Endodermal cell (in vitro differentiated cells): ENCODE data around the gene RIT2. TPM values are rescaled to one million over a fixed set of nuclear protein-coding genes. Genes with fewer than 3 reads are reported as not detected.

ENCODE experiments used
- DNase-seq: peaks from one replicate; pipeline ENCODE4 v3.0.0-alpha.2; 2017
- H3K27ac ChIP-seq: 2 replicates; pipeline ENCODE4 v1.5.1; 2013; ENCODE audit warnings: mild to moderate bottlenecking, low read depth, low read length, moderate library complexity
- H3K27me3 ChIP-seq: 2 replicates; pipeline ENCODE4 v1.6.1; 2013; ENCODE audit warnings: mild to moderate bottlenecking, low read length, moderate library complexity; ENCODE audit not compliant: insufficient read depth, control insufficient read depth, poor library complexity, severe bottlenecking
- H3K36me3 ChIP-seq: 2 replicates; pipeline ENCODE4 v1.7.0; 2013; ENCODE audit warnings: mild to moderate bottlenecking, low read length, moderate library complexity; ENCODE audit not compliant: control insufficient read depth, insufficient read depth
- H3K4me1 ChIP-seq: one replicate; pipeline ENCODE4 v1.7.0; 2013; ENCODE audit warnings: low read length; ENCODE audit not compliant: control insufficient read depth, insufficient read depth
- H3K4me3 ChIP-seq: 2 replicates; pipeline ENCODE4 v1.5.1; 2013; ENCODE audit warnings: mild to moderate bottlenecking, low read length, moderate library complexity
- H3K9ac ChIP-seq: 2 replicates; pipeline ENCODE4 v1.6.1; 2013; ENCODE audit warnings: mild to moderate bottlenecking, low read length, moderate library complexity; ENCODE audit not compliant: poor library complexity, severe bottlenecking; ENCODE audit errors: extremely low read depth
- H3K9me3 ChIP-seq: 2 replicates; pipeline ENCODE4 v1.6.1; 2013; ENCODE audit warnings: mild to moderate bottlenecking, low read length, moderate library complexity; ENCODE audit not compliant: control insufficient read depth
- H3K27ac Mint-ChIP-seq: 2 replicates; pipeline ENCODE4 v1.8.0; 2020; ENCODE audit warnings: mixed read lengths
- H3K27me3 Mint-ChIP-seq: 2 replicates; pipeline ENCODE4 v1.8.0; 2021; ENCODE audit warnings: mild to moderate bottlenecking, mixed read lengths; ENCODE audit not compliant: insufficient read depth
- H3K36me3 Mint-ChIP-seq: 2 replicates; pipeline ENCODE4 v1.8.0; 2020; ENCODE audit warnings: low read depth, mixed read lengths
- H3K4me1 Mint-ChIP-seq: 2 replicates; pipeline ENCODE4 v1.8.0; 2020; ENCODE audit warnings: mixed read lengths
- H3K4me3 Mint-ChIP-seq: 2 replicates; pipeline ENCODE4 v1.8.0; 2020; ENCODE audit warnings: mild to moderate bottlenecking, moderate library complexity, mixed read lengths
- H3K9me3 Mint-ChIP-seq: 2 replicates; pipeline ENCODE4 v1.8.0; 2020; ENCODE audit warnings: mild to moderate bottlenecking, mixed read lengths
- WGBS, 2 experiments: methylation state at CpG; one replicate each; pipeline versions ENCODE4 v1.1.5 to v1.1.7; 2013; ENCODE audit warnings: missing lambda C conversion rate in 2 of 2, mixed read lengths in 1 of 2; ENCODE audit not compliant: insufficient coverage in 1 of 2, insufficient read length in 1 of 2; 5-methylcytosine and 5-hydroxymethylcytosine counted together
- total RNA-seq, 2 donors: library from RNA; stranded (reverse); fragmentation: NEBNext Ultra II Directional in 1 of 2; extraction: Animal tissue kit (Norgen Biotek cat#: 25700) in 1 of 2; gene quantifications; 2 replicates in 1 of 2; 3 replicates in 1 of 2; pipeline ENCODE4 v1.2.1, GENCODE V29; 2021
- TF ChIP-seq, protein P1 (sequence below): fragments of 200-600 bp; sonication (generic); conservative IDR thresholded peaks from 2 replicates; pipeline ENCODE4 v1.5.0; 2021; ENCODE audit warnings: antibody characterized with exemption, mild to moderate bottlenecking

The RIT2 gene
- total RNA-seq, 2 donors from 2014 or later = 0.81 TPM; not detected in 1

- peaks cover 3% of the 10 kb centered on the region for H3K4me1 ChIP-seq
- peaks cover 12% of the 10 kb centered on the region for H3K9me3 Mint-ChIP-seq
- no peaks in the 10 kb centered on the region for H3K27me3 ChIP-seq
- H3K27ac ChIP-seq = no peak overlapping the region
- no peak for DNase-seq
- H3K4me1 Mint-ChIP-seq = peaks cover 47% of the 10 kb centered on the region
- no peak overlapping the region for H3K27ac Mint-ChIP-seq
- H3K27me3 Mint-ChIP-seq = no peaks in the 10 kb centered on the region
- H3K4me3 Mint-ChIP-seq = no peak overlapping the region
- no peaks in the 10 kb centered on the region for H3K36me3 ChIP-seq
- 96% methylated on average over 2 of the region's 2 CpGs; no CpG with 5 or more reads in 1 of the 2 experiments for WGBS, 2 experiments
- H3K4me3 ChIP-seq = no peak overlapping the region
- H3K36me3 Mint-ChIP-seq = no peaks in the 10 kb centered on the region
- no peak overlapping the region for H3K9ac ChIP-seq
- peaks cover 9% of the 10 kb centered on the region for H3K9me3 ChIP-seq
- TF ChIP-seq, protein P1, sequence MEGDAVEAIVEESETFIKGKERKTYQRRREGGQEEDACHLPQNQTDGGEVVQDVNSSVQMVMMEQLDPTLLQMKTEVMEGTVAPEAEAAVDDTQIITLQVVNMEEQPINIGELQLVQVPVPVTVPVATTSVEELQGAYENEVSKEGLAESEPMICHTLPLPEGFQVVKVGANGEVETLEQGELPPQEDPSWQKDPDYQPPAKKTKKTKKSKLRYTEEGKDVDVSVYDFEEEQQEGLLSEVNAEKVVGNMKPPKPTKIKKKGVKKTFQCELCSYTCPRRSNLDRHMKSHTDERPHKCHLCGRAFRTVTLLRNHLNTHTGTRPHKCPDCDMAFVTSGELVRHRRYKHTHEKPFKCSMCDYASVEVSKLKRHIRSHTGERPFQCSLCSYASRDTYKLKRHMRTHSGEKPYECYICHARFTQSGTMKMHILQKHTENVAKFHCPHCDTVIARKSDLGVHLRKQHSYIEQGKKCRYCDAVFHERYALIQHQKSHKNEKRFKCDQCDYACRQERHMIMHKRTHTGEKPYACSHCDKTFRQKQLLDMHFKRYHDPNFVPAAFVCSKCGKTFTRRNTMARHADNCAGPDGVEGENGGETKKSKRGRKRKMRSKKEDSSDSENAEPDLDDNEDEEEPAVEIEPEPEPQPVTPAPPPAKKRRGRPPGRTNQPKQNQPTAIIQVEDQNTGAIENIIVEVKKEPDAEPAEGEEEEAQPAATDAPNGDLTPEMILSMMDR = no peak
Measured at GRCh38 chr18:42941021-42941420, 174.5 kb downstream of the RIT2 start.

- Mint-ChIP-seq H3K9me3 (no peaks in the 10 kb centered on the region), H3K4me1 (peaks cover 57% of the 10 kb centered on the region), H3K27ac (no peak overlapping the region), H3K36me3 (no peaks in the 10 kb centered on the region), H3K4me3 (no peak overlapping the region), H3K27me3 (no peaks in the 10 kb centered on the region)
- WGBS, 2 experiments = 80 to 89% methylated on average over 1 to 2 of the region's 2 CpGs
- peaks cover 3% of the 10 kb centered on the region for H3K4me1 ChIP-seq
- H3K4me3 ChIP-seq = no peak overlapping the region
- no peaks in the 10 kb centered on the region for H3K27me3 ChIP-seq
- TF ChIP-seq, protein P1 = no peak
- H3K9me3 ChIP-seq = no peaks in the 10 kb centered on the region
- no peak for DNase-seq
- H3K9ac ChIP-seq = no peak overlapping the region
- H3K27ac ChIP-seq = no peak overlapping the region
- no peaks in the 10 kb centered on the region for H3K36me3 ChIP-seq
Measured at GRCh38 chr18:42937436-42937835, 178.0 kb downstream of the RIT2 start.

DNA sequence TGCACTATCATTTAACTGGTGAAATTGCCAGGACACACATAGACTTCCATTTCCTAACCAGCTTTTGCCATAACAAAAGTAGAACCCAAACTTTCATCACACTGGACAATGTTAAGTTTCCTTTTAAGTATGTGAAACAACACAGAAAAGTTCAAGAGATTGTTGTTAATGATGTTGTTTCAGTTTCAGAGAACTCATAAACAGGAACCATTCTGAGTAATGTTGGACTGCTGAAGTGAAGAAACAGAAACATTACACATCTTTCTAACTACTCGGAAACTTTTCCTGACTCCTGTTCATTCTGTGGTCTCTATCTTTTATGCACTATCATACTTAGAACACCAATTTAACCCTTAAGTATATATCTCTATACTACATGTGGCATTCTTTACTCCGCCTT, 179.2 kb downstream of the RIT2 start:
- TF ChIP-seq, protein P1 = no peak
- Histone ChIP-seq H3K4me1 (peaks cover 7% of the 10 kb centered on the region), H3K27me3 (no peaks in the 10 kb centered on the region), H3K9ac (no peak overlapping the region), H3K36me3 (no peaks in the 10 kb centered on the region), H3K27ac (no peak overlapping the region), H3K4me3 (no peak overlapping the region), H3K9me3 (no peaks in the 10 kb centered on the region)
- Mint-ChIP-seq H3K4me3 (no peak overlapping the region), H3K9me3 (no peaks in the 10 kb centered on the region), H3K36me3 (no peaks in the 10 kb centered on the region), H3K27me3 (no peaks in the 10 kb centered on the region), H3K4me1 (peaks cover 64% of the 10 kb centered on the region), H3K27ac (no peak overlapping the region)
- 50% methylated on average over 2 of the region's 2 CpGs for WGBS, 2 experiments
- DNase-seq = no peak
